ENCODE data around the gene NKX3-2.

DNA sequence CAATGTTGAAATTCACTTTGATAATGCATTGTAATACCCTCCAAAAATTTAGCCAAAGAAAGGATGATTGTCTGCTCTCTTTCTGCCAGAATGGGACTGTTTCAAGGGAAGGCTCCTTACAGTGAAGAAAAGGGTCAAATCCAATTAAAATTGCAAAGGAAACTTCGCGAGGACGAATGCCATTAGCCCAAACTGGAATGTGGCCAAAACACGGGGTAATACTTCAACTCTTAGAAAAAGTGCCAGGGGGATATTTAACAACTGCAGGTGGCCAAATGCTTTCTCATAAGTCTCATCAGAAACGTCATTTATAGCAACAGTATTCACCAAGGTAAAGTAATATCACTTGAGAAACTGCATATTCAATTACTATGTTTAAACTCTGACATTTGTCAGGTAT is 29.0 kb downstream of the NKX3-2 start:
- TF ChIP-seq POLR2A (IDR thresholded peaks at IDR 0.05) (no peak), EP300 (IDR thresholded peaks at IDR 0.05) (no peak), POLR2AphosphoS5 (IDR thresholded peaks at IDR 0.05) (no peak)
- TF ChIP-seq, protein P1, sequence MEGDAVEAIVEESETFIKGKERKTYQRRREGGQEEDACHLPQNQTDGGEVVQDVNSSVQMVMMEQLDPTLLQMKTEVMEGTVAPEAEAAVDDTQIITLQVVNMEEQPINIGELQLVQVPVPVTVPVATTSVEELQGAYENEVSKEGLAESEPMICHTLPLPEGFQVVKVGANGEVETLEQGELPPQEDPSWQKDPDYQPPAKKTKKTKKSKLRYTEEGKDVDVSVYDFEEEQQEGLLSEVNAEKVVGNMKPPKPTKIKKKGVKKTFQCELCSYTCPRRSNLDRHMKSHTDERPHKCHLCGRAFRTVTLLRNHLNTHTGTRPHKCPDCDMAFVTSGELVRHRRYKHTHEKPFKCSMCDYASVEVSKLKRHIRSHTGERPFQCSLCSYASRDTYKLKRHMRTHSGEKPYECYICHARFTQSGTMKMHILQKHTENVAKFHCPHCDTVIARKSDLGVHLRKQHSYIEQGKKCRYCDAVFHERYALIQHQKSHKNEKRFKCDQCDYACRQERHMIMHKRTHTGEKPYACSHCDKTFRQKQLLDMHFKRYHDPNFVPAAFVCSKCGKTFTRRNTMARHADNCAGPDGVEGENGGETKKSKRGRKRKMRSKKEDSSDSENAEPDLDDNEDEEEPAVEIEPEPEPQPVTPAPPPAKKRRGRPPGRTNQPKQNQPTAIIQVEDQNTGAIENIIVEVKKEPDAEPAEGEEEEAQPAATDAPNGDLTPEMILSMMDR (IDR thresholded peaks at IDR 0.05) = no peak

All from upper lobe of left lung (tissue), 4 donors.